ENCODE results near the gene ADGRE1. TPM values are rescaled to one million over a fixed set of nuclear protein-coding genes. Genes with fewer than 3 reads are reported as not detected.

Gene ADGRE1
- polyA plus RNA-seq, 1 donor from 2014 or later = not detected

GRCh38 chr19:6877766-6878165, 9.6 kb upstream of the ADGRE1 start:
- TF ChIP-seq SMC3 (conservative IDR thresholded peaks at IDR 0.05; ENCODE audit: poor library complexity) = no peak
- no peak for TF ChIP-seq TAF1 (IDR thresholded peaks at IDR 0.05; ENCODE audit: low read depth)
- H3F3A ChIP-seq (ENCODE audit: insufficient read depth, low read length, poor library complexity, severe bottlenecking) = no peaks in the 10 kb centered on the region

GRCh38 chr19:6886277-6886897, 992 bp upstream of the ADGRE1 start:
- TF ChIP-seq EZH2 (IDR thresholded peaks at IDR 0.05; ENCODE audit: borderline replicate concordance, insufficient read depth, low read length, poor library complexity, severe bottlenecking) = no peak
- TF ChIP-seq CTCF (IDR thresholded peaks at IDR 0.05; ENCODE audit: poor library complexity, severe bottlenecking) = no peak
- TF ChIP-seq EP300 (conservative IDR thresholded peaks at IDR 0.05; ENCODE audit: poor library complexity, severe bottlenecking) = no peak
- TF ChIP-seq POLR2AphosphoS5 (IDR thresholded peaks at IDR 0.05) = no peak
- no peak for TF ChIP-seq REST (IDR thresholded peaks at IDR 0.05; ENCODE audit: borderline replicate concordance)
- no peak for TF ChIP-seq MXI1 (conservative IDR thresholded peaks at IDR 0.05; ENCODE audit: poor library complexity, severe bottlenecking)
- TF ChIP-seq TAF1 (IDR thresholded peaks at IDR 0.05; ENCODE audit: low read depth) = no peak
- TF ChIP-seq RAD21 (conservative IDR thresholded peaks at IDR 0.05) = no peak
- TF ChIP-seq SMC3 (conservative IDR thresholded peaks at IDR 0.05; ENCODE audit: poor library complexity) = no peak
- Histone ChIP-seq H3K36me3 (ENCODE audit: insufficient read depth, low read length) (no peaks in the 10 kb centered on the region), H3K4me2 (ENCODE audit: low read length) (no peak overlapping the region), H3K79me2 (replicated peaks; ENCODE audit: insufficient read depth, low read length) (no peaks in the 10 kb centered on the region), H2AFZ (ENCODE audit: low read depth, low read length) (no peak overlapping the region), H3K9me3 (ENCODE audit: low read length) (no peaks in the 10 kb centered on the region), H3K27ac (ENCODE audit: low read length) (no peak overlapping the region), H3K4me3 (ENCODE audit: low read length) (no peak overlapping the region), H4K20me1 (ENCODE audit: insufficient read depth) (no peaks in the 10 kb centered on the region), H3K27me3 (ENCODE audit: insufficient read depth, low read depth, low read length) (no peaks in the 10 kb centered on the region), H3F3A (ENCODE audit: insufficient read depth, low read length, poor library complexity, severe bottlenecking) (no peaks in the 10 kb centered on the region), H3K9ac (ENCODE audit: low read length) (no peak overlapping the region), H3K9me2 (ENCODE audit: insufficient read depth, low read length) (no peaks in the 10 kb centered on the region)

More at GRCh38 chr19:6877766-6878165, 9.6 kb upstream of the ADGRE1 start:
- H3K9me3 ChIP-seq (ENCODE audit: low read length) = no peaks in the 10 kb centered on the region
- H3K9me2 ChIP-seq (ENCODE audit: insufficient read depth, low read length) = no peaks in the 10 kb centered on the region
- no peak overlapping the region for H3K4me3 ChIP-seq (ENCODE audit: low read length)
- H4K20me1 ChIP-seq (ENCODE audit: insufficient read depth) = no peaks in the 10 kb centered on the region
- no peak overlapping the region for H3K9ac ChIP-seq (ENCODE audit: low read length)
- no peak overlapping the region for H3K4me2 ChIP-seq (ENCODE audit: low read length)
- no peak overlapping the region for H2AFZ ChIP-seq (ENCODE audit: low read depth, low read length)
- no peaks in the 10 kb centered on the region for H3K79me2 ChIP-seq (replicated peaks; ENCODE audit: insufficient read depth, low read length)
- no peaks in the 10 kb centered on the region for H3K36me3 ChIP-seq (ENCODE audit: insufficient read depth, low read length)
- no peak overlapping the region for H3K27ac ChIP-seq (ENCODE audit: low read length)
- no peaks in the 10 kb centered on the region for H3K27me3 ChIP-seq (ENCODE audit: insufficient read depth, low read depth, low read length)
